Smooth muscle cell of the brain vasculature (primary cell): ENCODE data around the gene SMPD1.
"Not testable (repeated sequence)": the region's sequence is repeated elsewhere in the genome, so short reads cannot be mapped to it uniquely, and the experiment has no call there.

Experiments
- DNase-seq: peaks from one replicate; pipeline ENCODE4 v3.0.0-alpha.2; 2012; ENCODE audit warnings: low read depth, low spot score

SMPD1 gene

GRCh38 chr11:6388748-6389147, 1.5 kb upstream of the SMPD1 start:
- DNase-seq = no peak

- DNase-seq = no peak
Measured at GRCh38 chr11:6390718-6391469, 620 bp downstream of the SMPD1 start.

- DNase-seq = no peak
Measured at GRCh38 chr11:6391537-6392134, 1.4 kb downstream of the SMPD1 start.

- DNase-seq = not testable (repeated sequence)
Measured at GRCh38 chr11:6392251-6392650, 2.0 kb downstream of the SMPD1 start.

GRCh38 chr11:6393989-6394670, 3.9 kb downstream of the SMPD1 start:
- no peak for DNase-seq

- DNase-seq = no peak
Measured at GRCh38 chr11:6395470-6396060, 5.3 kb downstream of the SMPD1 start.

GRCh38 chr11:6397156-6397555, 6.9 kb downstream of the SMPD1 start:
- no peak for DNase-seq

GRCh38 chr11:6397636-6398035, 7.4 kb downstream of the SMPD1 start:
- DNase-seq = no peak

- no peak for DNase-seq
Measured at GRCh38 chr11:6400431-6401345, 10.4 kb downstream of the SMPD1 start.

GRCh38 chr11:6401464-6401863, 11.2 kb downstream of the SMPD1 start:
- DNase-seq = no peak

- no peak for DNase-seq
Measured at GRCh38 chr11:6402061-6402470, 11.8 kb downstream of the SMPD1 start.

GRCh38 chr11:6402561-6402981, 12.3 kb downstream of the SMPD1 start:
- DNase-seq = no peak

GRCh38 chr11:6403539-6403938, 13.3 kb downstream of the SMPD1 start:
- DNase-seq = no peak

- no peak for DNase-seq
Measured at GRCh38 chr11:6404342-6405051, 14.2 kb downstream of the SMPD1 start.

- no peak for DNase-seq
Measured at GRCh38 chr11:6405052-6405667, 14.9 kb downstream of the SMPD1 start.

GRCh38 chr11:6405846-6406245, 15.6 kb downstream of the SMPD1 start:
- DNase-seq = no peak

- DNase-seq = no peak
Measured at GRCh38 chr11:6406370-6406769, 16.1 kb downstream of the SMPD1 start.

GRCh38 chr11:6410695-6411430, 20.6 kb downstream of the SMPD1 start:
- DNase-seq = no peak

- no peak for DNase-seq
Measured at GRCh38 chr11:6411594-6412031, 21.3 kb downstream of the SMPD1 start.
